ENCODE results near the gene RAB9A. TPM values are rescaled to one million over a fixed set of nuclear protein-coding genes. Genes with fewer than 3 reads are reported as not detected.

Gene RAB9A
- total and polyA plus RNA-seq, 2 of the 8 experiments (the other 6 are each of a cell fraction or from before 2014, with no cell fraction given): 21.8 to 34.0 TPM

GRCh38 chrX:13721371-13721770, 32.4 kb downstream of the RAB9A start (continued):
- TF ChIP-seq CHD7 (IDR thresholded peaks at IDR 0.05; ENCODE audit: insufficient replicate concordance, low read length) (no peak), FOSL1 (IDR thresholded peaks at IDR 0.05; ENCODE audit: insufficient read depth, low read depth, low read length) (no peak), RBBP5 (IDR thresholded peaks at IDR 0.05; ENCODE audit: borderline replicate concordance, low read depth, low read length) (no peak), HDAC2 (IDR thresholded peaks at IDR 0.05; ENCODE audit: borderline replicate concordance in 1 of 2, low read depth in 2 of 2, low read length in 2 of 2) (no peak), CHD1 (IDR thresholded peaks at IDR 0.05; ENCODE audit: low read depth, low read length) (no peak), SUZ12 (IDR thresholded peaks at IDR 0.05; ENCODE audit: low read length) (no peak), RAD21 (IDR thresholded peaks at IDR 0.05 in 1 of 2, conservative IDR thresholded peaks at IDR 0.05 in 1 of 2; ENCODE audit: low read depth in 2 of 2, low read length in 2 of 2) (no peak), USF2 (IDR thresholded peaks at IDR 0.05; ENCODE audit: low read length) (no peak), BACH1 (IDR thresholded peaks at IDR 0.05; ENCODE audit: low read length) (no peak), POLR2A (IDR thresholded peaks at IDR 0.05; ENCODE audit: control extremely low read depth in 1 of 2, low read depth in 2 of 2, low read length in 2 of 2) (no peak), JUND (IDR thresholded peaks at IDR 0.05; ENCODE audit: low read length) (no peak)

All from H1 (cell line).